ENCODE data around the gene FRMD4A. TPM values are rescaled to one million over a fixed set of nuclear protein-coding genes. Genes with fewer than 3 reads are reported as not detected.
"Not testable (repeated sequence)": the region's sequence is repeated elsewhere in the genome, so short reads cannot be mapped to it uniquely, and the experiment has no call there.

Gene FRMD4A
- polyA plus RNA-seq, 3 donors: 82.0 to 91.8 (median 86.9) TPM

- DNase-seq (ENCODE audit: extremely low read depth in 1 of 11, low read depth in 9 of 11, low spot score in 4 of 11): no peak
Measured at GRCh38 chr10:13788320-13788600, 542.5 kb downstream of the FRMD4A start.

- no peak for DNase-seq (ENCODE audit: extremely low read depth in 1 of 11, low read depth in 9 of 11, low spot score in 4 of 11)
Measured at GRCh38 chr10:13787015-13787421, 543.7 kb downstream of the FRMD4A start.

- no peak for DNase-seq (ENCODE audit: extremely low read depth in 1 of 11, low read depth in 9 of 11, low spot score in 4 of 11)
Measured at GRCh38 chr10:13784067-13784466, 546.7 kb downstream of the FRMD4A start.

GRCh38 chr10:13779748-13780147, 551.0 kb downstream of the FRMD4A start:
- DNase-seq (ENCODE audit: extremely low read depth in 1 of 11, low read depth in 9 of 11, low spot score in 4 of 11): no peak

DNA sequence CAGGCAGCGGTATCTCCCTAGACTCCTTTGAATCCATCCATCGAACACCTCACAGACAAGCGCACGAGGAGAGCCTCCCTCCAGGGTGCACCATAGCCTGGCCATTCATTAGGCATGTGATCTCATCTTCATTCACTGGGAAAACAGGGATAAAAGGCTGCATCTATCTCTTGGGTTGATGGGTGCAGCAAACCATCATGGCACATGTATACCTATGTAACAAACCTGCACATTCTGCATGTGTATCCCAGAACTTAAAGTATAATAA, 552.1 kb downstream of the FRMD4A start:
- DNase-seq (ENCODE audit: extremely low read depth in 1 of 11, low read depth in 9 of 11, low spot score in 4 of 11): not testable (repeated sequence)

DNA sequence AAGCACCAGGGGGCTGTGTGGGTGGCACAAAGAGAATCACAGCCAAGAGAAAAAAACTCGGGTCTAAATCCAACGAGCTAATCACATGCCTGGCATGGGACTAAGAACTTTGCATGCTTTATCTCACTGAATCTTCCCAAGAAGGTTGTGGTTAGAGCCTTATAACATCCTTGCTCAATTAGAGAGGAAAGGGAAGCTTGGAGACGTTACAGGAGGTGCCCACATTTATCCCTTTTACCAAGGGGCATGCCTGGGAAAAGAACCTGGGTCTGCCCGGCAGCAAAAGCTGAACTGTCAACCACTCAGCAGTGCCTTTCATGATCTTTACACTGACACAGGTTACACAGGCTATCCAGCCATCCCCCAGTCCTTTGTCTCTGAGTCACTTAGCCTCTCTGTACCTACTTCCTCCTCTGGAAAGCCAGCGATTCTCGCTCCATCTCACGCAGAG, 553.8 kb downstream of the FRMD4A start:
- no peak for DNase-seq (ENCODE audit: extremely low read depth in 1 of 11, low read depth in 9 of 11, low spot score in 4 of 11)

DNA sequence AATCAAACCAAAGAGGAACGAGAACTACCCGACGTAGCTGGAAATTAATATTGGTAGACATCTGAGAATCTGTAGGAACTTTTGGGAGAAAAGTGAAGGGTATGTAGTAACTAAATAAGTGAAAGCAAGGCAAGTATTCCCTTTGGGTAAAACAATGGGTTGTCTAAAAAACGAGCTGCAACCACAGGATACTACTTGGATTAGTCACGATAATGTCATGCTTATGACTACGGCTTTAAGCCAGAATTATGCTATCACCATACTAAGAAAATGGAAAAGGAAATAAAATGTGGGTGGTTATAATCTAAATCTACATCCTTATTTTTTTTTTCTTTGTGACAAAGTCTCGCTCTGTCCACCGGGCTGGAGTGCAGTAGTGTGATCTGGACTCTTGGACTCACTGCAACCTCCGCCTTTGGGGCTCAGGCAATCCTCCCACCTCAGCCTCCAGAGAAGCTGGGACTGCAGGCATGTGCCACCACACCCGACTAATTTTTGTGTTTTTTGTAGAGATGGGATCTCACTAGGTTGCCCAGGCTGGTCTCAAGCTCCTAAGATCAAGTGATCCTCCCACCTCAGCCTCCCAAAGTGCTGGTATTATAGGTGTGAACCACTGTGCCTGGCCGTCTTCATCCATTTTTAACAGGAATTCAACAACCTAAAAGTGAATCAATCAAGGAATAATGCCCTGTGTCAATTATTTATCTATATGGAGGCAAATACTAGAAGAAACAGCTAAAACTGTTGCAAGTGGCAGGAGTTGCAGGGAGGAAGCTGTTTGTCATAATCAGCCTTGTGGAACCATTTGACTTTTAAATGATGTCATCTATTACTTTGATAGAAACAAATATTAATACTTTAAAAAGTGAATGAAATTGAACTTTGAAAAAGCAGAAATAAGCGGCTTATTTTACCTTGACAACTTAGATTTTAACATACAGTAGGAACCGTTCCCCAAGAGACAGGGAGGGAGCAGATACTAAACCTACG, 554.6 kb downstream of the FRMD4A start:
- no peak for DNase-seq (ENCODE audit: extremely low read depth in 1 of 11, low read depth in 9 of 11, low spot score in 4 of 11)

- no peak for DNase-seq (ENCODE audit: extremely low read depth in 1 of 11, low read depth in 9 of 11, low spot score in 4 of 11)
Measured at GRCh38 chr10:13774303-13774893, 556.3 kb downstream of the FRMD4A start.

GRCh38 chr10:13773496-13774170, 557.1 kb downstream of the FRMD4A start:
- no peak for DNase-seq (ENCODE audit: extremely low read depth in 1 of 11, low read depth in 9 of 11, low spot score in 4 of 11)

DNA sequence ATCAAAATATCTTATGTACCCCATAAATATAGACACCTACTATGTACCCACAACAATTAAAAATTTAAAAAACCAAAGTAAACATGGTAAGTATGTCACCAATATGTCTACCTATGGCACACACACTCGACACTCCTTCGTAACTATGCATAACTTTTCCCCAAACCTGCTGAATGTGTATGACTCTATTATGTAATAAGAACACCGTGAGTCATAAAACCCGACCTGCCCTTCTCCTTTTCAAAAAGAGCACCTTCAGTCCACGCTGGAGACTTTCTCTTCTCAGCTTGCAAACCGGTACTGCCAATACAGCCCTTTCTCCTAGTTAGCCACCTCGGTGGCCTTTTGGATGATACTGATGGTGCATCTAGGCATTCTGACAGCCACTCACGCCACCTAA, 557.7 kb downstream of the FRMD4A start:
- no peak for DNase-seq (ENCODE audit: extremely low read depth in 1 of 11, low read depth in 9 of 11, low spot score in 4 of 11)

DNA sequence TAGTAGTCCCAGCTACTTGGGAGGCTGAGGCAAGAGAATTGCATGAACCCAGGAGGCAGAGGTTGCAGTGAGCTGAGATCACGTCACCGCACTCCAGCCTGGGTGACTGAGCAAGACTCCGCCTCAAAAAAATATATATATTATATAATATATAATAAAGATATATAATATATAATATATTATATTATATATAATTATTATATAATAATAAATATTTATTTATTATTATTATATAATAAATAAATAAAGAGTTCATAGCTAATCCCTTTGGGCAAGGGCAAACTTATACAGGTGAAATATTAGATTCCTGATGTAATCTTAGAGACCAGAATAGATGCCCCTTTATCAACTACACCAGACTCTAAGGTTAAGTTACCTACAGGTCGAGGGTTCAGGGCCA, 558.7 kb downstream of the FRMD4A start:
- DNase-seq (ENCODE audit: extremely low read depth in 1 of 11, low read depth in 9 of 11, low spot score in 4 of 11): no peak

DNA sequence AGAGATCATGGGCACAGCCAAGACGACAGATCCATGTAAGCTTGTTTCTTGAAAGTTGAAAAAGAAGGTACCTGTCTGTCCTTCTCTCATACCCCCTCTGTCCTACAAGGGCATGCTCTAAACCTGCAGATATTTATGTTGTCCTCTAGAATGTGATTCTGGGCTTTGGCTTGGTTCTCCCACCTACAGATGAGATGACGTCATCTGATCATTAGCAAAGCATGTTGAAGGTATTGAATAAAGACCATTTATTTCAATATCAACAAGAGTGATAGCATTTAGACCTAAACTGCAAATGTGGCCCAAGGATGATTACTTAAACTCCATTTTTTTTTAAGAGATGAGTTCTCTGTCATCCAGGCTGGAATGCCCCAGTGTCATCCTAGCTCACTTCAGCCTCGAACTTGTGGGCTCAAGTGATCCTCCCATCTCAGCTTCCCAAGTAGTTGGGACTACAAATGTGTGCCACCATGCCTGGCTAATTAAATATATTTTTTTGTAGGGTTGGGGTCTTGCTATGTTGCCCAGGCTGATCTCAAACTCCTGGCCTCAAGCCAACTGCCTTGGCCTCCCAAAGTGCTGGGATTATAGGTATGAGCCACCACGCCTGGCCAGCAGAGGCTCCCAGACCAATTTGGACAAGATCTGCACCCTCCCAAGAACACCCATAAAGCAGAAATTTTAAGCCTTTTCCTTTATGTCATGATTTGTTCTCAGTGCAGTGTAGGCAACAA, 559.8 kb downstream of the FRMD4A start:
- no peak for DNase-seq (ENCODE audit: extremely low read depth in 1 of 11, low read depth in 9 of 11, low spot score in 4 of 11)

DNA sequence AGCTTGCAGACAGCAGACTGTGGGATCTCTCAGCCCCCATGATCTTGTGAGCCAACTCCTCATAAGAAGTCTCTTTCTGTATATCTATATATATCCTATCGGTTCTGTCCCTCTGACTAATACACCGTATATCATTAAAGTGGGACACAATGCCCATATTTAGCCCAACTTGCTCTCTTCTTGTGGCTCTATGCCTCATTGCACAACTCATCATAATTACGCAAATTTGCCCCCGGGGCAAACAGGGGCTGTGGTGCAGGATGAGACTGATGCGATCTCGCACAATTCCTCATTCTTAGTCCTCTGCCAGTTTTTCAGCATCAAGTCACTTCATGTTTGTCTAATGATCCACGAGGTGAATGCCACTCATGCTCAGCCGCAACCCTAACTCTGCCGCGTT, 560.8 kb downstream of the FRMD4A start:
- DNase-seq (ENCODE audit: extremely low read depth in 1 of 11, low read depth in 9 of 11, low spot score in 4 of 11): no peak

DNA sequence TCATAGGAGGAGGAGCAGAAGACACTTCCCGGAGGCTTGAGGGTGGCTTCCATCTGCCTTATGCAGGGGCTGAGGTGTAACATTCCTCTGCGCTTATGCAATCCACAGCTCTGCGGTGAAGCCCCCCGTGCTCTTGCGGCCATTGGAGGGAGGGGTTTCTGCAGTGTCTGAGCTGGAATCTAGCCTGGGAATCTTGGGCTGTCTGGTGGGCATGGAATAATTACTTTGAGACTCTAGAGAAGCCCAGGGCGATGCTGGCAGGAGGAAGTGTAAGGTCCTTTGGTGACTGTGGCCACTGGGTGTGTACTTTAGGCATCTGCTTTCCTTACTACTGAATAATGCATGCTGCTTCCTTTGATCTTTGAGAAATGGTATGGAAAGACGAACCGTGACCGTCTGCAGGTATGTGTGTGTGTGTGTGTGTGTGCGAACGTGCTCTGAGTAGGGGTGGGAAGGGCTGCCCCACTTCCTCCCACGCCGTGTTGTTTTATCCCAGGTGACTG, 563.0 kb downstream of the FRMD4A start:
- no peak for DNase-seq (ENCODE audit: extremely low read depth in 1 of 11, low read depth in 9 of 11, low spot score in 4 of 11)

- DNase-seq (ENCODE audit: extremely low read depth in 1 of 11, low read depth in 9 of 11, low spot score in 4 of 11): not testable (repeated sequence)
Measured at GRCh38 chr10:13767148-13767547, 563.6 kb downstream of the FRMD4A start.

DNA sequence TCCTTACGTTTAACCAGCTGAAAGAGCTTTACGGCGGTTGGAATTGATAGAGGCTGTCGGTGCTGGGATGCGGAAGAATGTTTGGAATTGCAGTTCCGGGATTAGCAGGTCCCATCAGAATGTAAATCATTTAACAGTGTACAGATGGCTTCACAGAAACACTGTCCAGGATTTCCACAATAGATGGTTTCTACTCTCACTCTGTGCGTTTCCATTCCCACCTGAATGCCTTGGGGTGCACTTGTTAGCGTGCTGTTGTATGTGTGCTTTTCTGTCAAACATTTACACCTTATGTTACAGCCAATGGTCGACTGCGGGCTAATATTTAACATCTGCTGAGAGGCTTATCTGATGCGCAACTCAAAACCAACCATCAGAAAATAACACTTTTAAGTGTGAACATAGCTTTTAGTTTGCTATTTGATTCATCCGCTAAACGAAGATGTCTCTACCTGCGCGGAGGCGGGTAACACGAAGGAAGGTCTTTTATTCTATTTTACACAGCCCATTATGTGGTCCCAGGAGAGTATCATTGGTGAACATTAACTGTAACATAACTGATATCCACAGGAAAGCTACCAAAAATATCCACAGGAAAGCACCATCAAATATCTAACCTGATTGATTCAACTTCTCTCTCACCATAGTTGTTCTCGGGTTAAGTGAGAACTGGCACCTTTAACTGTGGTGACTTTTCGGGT, 564.9 kb downstream of the FRMD4A start:
- DNase-seq (ENCODE audit: extremely low read depth in 1 of 11, low read depth in 9 of 11, low spot score in 4 of 11): peak in 1 of 11 donors; percentile 71

DNA sequence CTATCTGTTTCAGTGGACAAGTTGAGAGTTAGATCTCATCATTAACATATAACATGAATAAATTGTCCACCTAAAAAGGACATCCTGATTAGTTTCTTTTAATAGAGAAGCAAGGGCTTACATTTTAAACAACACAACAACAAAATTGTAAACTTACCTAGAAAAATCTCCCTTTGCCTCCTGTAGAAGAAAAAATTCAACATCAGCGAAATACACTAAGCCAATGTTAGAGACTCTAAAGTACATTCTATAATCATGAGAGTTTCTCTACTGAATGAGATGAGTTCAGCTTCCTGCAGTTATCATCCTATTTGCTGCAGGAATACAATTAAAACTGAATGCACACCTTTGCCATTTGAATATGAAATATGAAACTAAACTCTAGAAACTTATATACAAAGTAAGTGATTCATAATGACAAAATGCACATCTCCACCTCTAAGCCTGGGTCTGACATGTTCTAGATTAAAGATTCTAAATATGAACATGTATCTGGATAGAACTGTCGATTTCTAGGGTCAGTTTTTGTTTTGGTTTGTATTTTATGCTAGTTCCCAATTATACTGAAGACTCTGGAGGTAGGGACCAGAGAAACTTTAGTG, 569.1 kb downstream of the FRMD4A start:
- DNase-seq (ENCODE audit: extremely low read depth in 1 of 11, low read depth in 9 of 11, low spot score in 4 of 11): no peak

DNA sequence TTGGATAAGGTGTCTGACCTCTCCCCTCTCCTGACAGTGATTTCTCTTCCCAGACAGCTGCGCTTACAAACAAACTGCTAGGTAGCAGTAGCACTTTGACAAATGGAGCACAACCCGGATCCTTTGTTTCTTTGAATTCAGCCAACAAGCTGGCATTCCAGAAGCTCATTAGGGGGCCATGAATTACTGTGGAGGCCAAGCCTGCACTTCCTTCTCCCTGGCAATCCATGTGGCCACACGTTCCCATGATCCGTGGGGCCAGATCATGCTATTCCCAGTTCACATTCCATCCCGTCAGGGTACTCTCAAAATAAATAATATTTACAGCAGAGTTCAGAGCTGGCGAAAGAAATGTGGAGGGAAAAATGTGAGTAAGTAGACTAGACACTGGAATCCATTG, 571.6 kb downstream of the FRMD4A start:
- no peak for DNase-seq (ENCODE audit: extremely low read depth in 1 of 11, low read depth in 9 of 11, low spot score in 4 of 11)

GRCh38 chr10:13758756-13759155, 572.0 kb downstream of the FRMD4A start:
- no peak for DNase-seq (ENCODE audit: extremely low read depth in 1 of 11, low read depth in 9 of 11, low spot score in 4 of 11)

All from renal cortex interstitium (tissue), 11 donors.